HEK293 (cell line): ENCODE results near the gene IKZF4.
A peak's percentile ranks its signal among the peaks of the same experiment; 100 is the strongest.

ENCODE experiments used
- CTCF ChIA-PET: fragments of 350-600 bp; formaldehyde crosslinking; extraction: SDS; loops from one replicate; lab custom pipeline; 2021; ENCODE audit warnings: antibody characterized with exemption; lab: Yijun Ruan, JAX
- POLR2A ChIA-PET: fragments of 300-600 bp; formaldehyde crosslinking; extraction: SDS; loops from one replicate; lab custom pipeline; 2020; ENCODE audit warnings: antibody characterized with exemption, inconsistent platforms; lab: Yijun Ruan, JAX
- H3K27ac ChIP-seq: fragments of 200-500 bp; sonication (Bioruptor generic); 2 replicates; pipeline ENCODE4 v1.5.1; 2014; ENCODE audit warnings: low read depth, low read length, control low read depth, inconsistent platforms; ENCODE audit errors: extremely low read depth
- H3K36me3 ChIP-seq, 2 experiments: fragments of 200-500 bp in 1 of 2; sonication (Bioruptor generic) in 1 of 2; 1 replicate in 1 of 2; 2 replicates in 1 of 2; pipeline ENCODE4 v1.5.1; 2014 to 2017; ENCODE audit warnings: inconsistent platforms in 2 of 2, low read length in 2 of 2; ENCODE audit not compliant: control insufficient read depth in 2 of 2, insufficient read depth in 1 of 2
- H3K4me1 ChIP-seq: fragments of 200-500 bp; sonication (Bioruptor generic); 2 replicates; pipeline ENCODE4 v1.5.1; 2014; ENCODE audit warnings: mild to moderate bottlenecking, low read length, inconsistent platforms; ENCODE audit not compliant: control insufficient read depth, insufficient read depth
- H3K4me3 ChIP-seq: 2 replicates; pipeline ENCODE4 v1.5.1; 2011; ENCODE audit warnings: low read depth, mild to moderate bottlenecking, control low read depth, low read length, moderate library complexity
- H3K9me3 ChIP-seq: fragments of 200-500 bp; sonication (Bioruptor generic); 2 replicates; pipeline ENCODE4 v1.5.1; 2014; ENCODE audit warnings: low read depth, low read length, inconsistent platforms; ENCODE audit not compliant: control insufficient read depth, insufficient read depth
- GLIS1 ChIP-seq: fragments of 450-650 bp; formaldehyde crosslinking; IDR thresholded peaks from 2 replicates; pipeline ENCODE4 v1.5.1; 2016; ENCODE audit warnings: missing biosample characterization, missing genetic modification characterization
- GLIS2 ChIP-seq: fragments of 450-650 bp; formaldehyde crosslinking; IDR thresholded peaks from 2 replicates; pipeline ENCODE4 v1.5.1; 2016; ENCODE audit warnings: missing biosample characterization, missing genetic modification characterization
- HIC1 ChIP-seq: fragments of 450-650 bp; formaldehyde crosslinking; IDR thresholded peaks from 2 replicates; pipeline ENCODE4 v1.5.1; 2016; ENCODE audit warnings: missing biosample characterization, missing genetic modification characterization
- PRDM1 ChIP-seq: fragments of 450-650 bp; formaldehyde crosslinking; IDR thresholded peaks from 2 replicates; pipeline ENCODE4; 2016; ENCODE audit warnings: missing biosample characterization, missing genetic modification characterization
- ZBTB1 ChIP-seq: fragments of 450-650 bp; formaldehyde crosslinking; IDR thresholded peaks from 2 replicates; pipeline ENCODE4 v1.5.1; 2016; ENCODE audit warnings: missing biosample characterization, missing genetic modification characterization
- ZBTB48 ChIP-seq: fragments of 450-650 bp; formaldehyde crosslinking; IDR thresholded peaks from 2 replicates; pipeline ENCODE4 v1.5.1; 2016; ENCODE audit warnings: missing biosample characterization, missing genetic modification characterization
- ZFP37 ChIP-seq: fragments of 450-650 bp; formaldehyde crosslinking; IDR thresholded peaks from 2 replicates; pipeline ENCODE4 v1.5.1; 2016; ENCODE audit warnings: missing biosample characterization, missing genetic modification characterization
- ZFP69B ChIP-seq: fragments of 450-650 bp; formaldehyde crosslinking; IDR thresholded peaks from 2 replicates; pipeline ENCODE4 v1.5.1; 2016; ENCODE audit warnings: missing biosample characterization, missing genetic modification characterization
- ZIC2 ChIP-seq: fragments of 450-650 bp; formaldehyde crosslinking; IDR thresholded peaks from 2 replicates; pipeline ENCODE4 v1.5.1; 2016; ENCODE audit warnings: missing biosample characterization, missing genetic modification characterization
- ZNF138 ChIP-seq: fragments of 450-650 bp; formaldehyde crosslinking; IDR thresholded peaks from 2 replicates; pipeline ENCODE4 v1.5.1; 2016; ENCODE audit warnings: missing biosample characterization, missing genetic modification characterization, borderline replicate concordance
- ZNF202 ChIP-seq: fragments of 450-650 bp; formaldehyde crosslinking; IDR thresholded peaks from 2 replicates; pipeline ENCODE4 v1.5.1; 2016; ENCODE audit warnings: missing biosample characterization, missing genetic modification characterization, borderline replicate concordance
- ZNF239 ChIP-seq: fragments of 450-650 bp; formaldehyde crosslinking; IDR thresholded peaks from 2 replicates; pipeline ENCODE4 v1.5.1; 2016; ENCODE audit warnings: missing biosample characterization, missing genetic modification characterization
- ZNF274 ChIP-seq, 2 experiments: fragments of 200-500 bp in 1 of 2; fragments of 450-650 bp in 1 of 2; sonication (Bioruptor generic) in 1 of 2; formaldehyde crosslinking in 1 of 2; IDR thresholded peaks; 2 replicates each; pipeline versions ENCODE4 v1.5.1 to v1.6.1; 2014 to 2016; ENCODE audit warnings: borderline replicate concordance in 1 of 2, inconsistent platforms in 1 of 2, low read length in 1 of 2, missing biosample characterization in 1 of 2, missing genetic modification characterization in 1 of 2
- ZNF394 ChIP-seq: fragments of 450-650 bp; formaldehyde crosslinking; IDR thresholded peaks from 2 replicates; pipeline ENCODE4 v1.5.1; 2016; ENCODE audit warnings: missing biosample characterization, missing genetic modification characterization, mild to moderate bottlenecking, moderate library complexity, borderline replicate concordance
- ZNF426 ChIP-seq: fragments of 450-650 bp; formaldehyde crosslinking; IDR thresholded peaks from 2 replicates; pipeline ENCODE4 v1.5.1; 2017; ENCODE audit warnings: missing biosample characterization, missing genetic modification characterization, mild to moderate bottlenecking, inconsistent platforms, moderate library complexity
- ZNF449 ChIP-seq: fragments of 450-650 bp; formaldehyde crosslinking; IDR thresholded peaks from 2 replicates; pipeline ENCODE4 v1.5.1; 2017; ENCODE audit warnings: missing biosample characterization, mild to moderate bottlenecking, missing genetic modification characterization, moderate library complexity
- ZNF501 ChIP-seq: fragments of 450-650 bp; formaldehyde crosslinking; IDR thresholded peaks from 2 replicates; pipeline ENCODE4 v1.5.1; 2016; ENCODE audit warnings: missing biosample characterization, missing genetic modification characterization
- ZNF529 ChIP-seq: fragments of 450-650 bp; formaldehyde crosslinking; IDR thresholded peaks from 2 replicates; pipeline ENCODE4 v1.5.1; 2017; ENCODE audit warnings: missing genetic modification characterization, missing biosample characterization; ENCODE audit not compliant: insufficient replicate concordance
- ZNF544 ChIP-seq: fragments of 450-650 bp; formaldehyde crosslinking; IDR thresholded peaks from 2 replicates; pipeline ENCODE4 v1.5.0; 2017; ENCODE audit warnings: missing biosample characterization, missing genetic modification characterization
- ZNF585B ChIP-seq: fragments of 450-650 bp; formaldehyde crosslinking; IDR thresholded peaks from 2 replicates; pipeline ENCODE4 v1.5.1; 2016; ENCODE audit warnings: missing biosample characterization, missing genetic modification characterization
- ZNF600 ChIP-seq: fragments of 450-650 bp; formaldehyde crosslinking; IDR thresholded peaks from 2 replicates; pipeline ENCODE4 v1.5.1; 2016; ENCODE audit warnings: missing biosample characterization, missing genetic modification characterization
- ZNF623 ChIP-seq: fragments of 450-650 bp; formaldehyde crosslinking; IDR thresholded peaks from 2 replicates; pipeline ENCODE4 v1.5.1; 2016; ENCODE audit warnings: missing biosample characterization, missing genetic modification characterization
- ZNF624 ChIP-seq: fragments of 450-650 bp; formaldehyde crosslinking; IDR thresholded peaks from 2 replicates; pipeline ENCODE4 v1.5.1; 2017; ENCODE audit warnings: missing biosample characterization, missing genetic modification characterization
- ZNF626 ChIP-seq: fragments of 450-650 bp; sonication (Bioruptor Pico); formaldehyde crosslinking; IDR thresholded peaks from 2 replicates; pipeline ENCODE4 v1.5.1; 2018; ENCODE audit warnings: missing biosample characterization, missing genetic modification characterization, inconsistent platforms
- ZNF658 ChIP-seq: fragments of 450-650 bp; formaldehyde crosslinking; IDR thresholded peaks from 2 replicates; pipeline ENCODE4; 2016; ENCODE audit warnings: missing biosample characterization, missing genetic modification characterization
- ZNF76 ChIP-seq: fragments of 450-650 bp; formaldehyde crosslinking; IDR thresholded peaks from 2 replicates; pipeline ENCODE4; 2016; ENCODE audit warnings: low read depth, missing biosample characterization, missing genetic modification characterization, borderline replicate concordance
- ZNF785 ChIP-seq: fragments of 450-650 bp; formaldehyde crosslinking; IDR thresholded peaks from 2 replicates; pipeline ENCODE4 v1.5.1; 2016; ENCODE audit warnings: missing biosample characterization, missing genetic modification characterization
- ZNF792 ChIP-seq: fragments of 450-650 bp; formaldehyde crosslinking; IDR thresholded peaks from 2 replicates; pipeline ENCODE4 v1.5.1; 2016; ENCODE audit warnings: missing biosample characterization, missing genetic modification characterization
- ZSCAN16 ChIP-seq: fragments of 450-650 bp; formaldehyde crosslinking; IDR thresholded peaks from 2 replicates; pipeline ENCODE4 v1.5.1; 2016; ENCODE audit warnings: missing biosample characterization, missing genetic modification characterization
- ZXDB ChIP-seq: fragments of 450-650 bp; formaldehyde crosslinking; IDR thresholded peaks from 2 replicates; pipeline ENCODE4 v1.5.1; 2016; ENCODE audit warnings: missing biosample characterization, missing genetic modification characterization
- TF ChIP-seq, protein P1 (sequence below): fragments of 450-650 bp; formaldehyde crosslinking; IDR thresholded peaks from 2 replicates; pipeline ENCODE4 v1.5.1; 2017; ENCODE audit warnings: missing biosample characterization, missing genetic modification characterization

IKZF4 gene

GRCh38 chr12:55973599-55974307 lies 47.1 kb upstream of the IKZF4 start, which contains the start of gene RAB5B (continued):
- peak; percentile 98 for TF ChIP-seq GLIS2 (tag by site-specific recombination)
- no peak for TF ChIP-seq ZNF658 (tag by site-specific recombination)
- TF ChIP-seq ZNF501 (tag by site-specific recombination), result peak; percentile 97
- TF ChIP-seq ZNF529 (tag by site-specific recombination), result no peak
- no peak; the same call in none of the 2 replicates for TF ChIP-seq ZIC2
- TF ChIP-seq ZBTB48 (tag by site-specific recombination), result peak; percentile 79; the same call in 1 of the 2 replicates
- TF ChIP-seq ZNF239 (tag by site-specific recombination), result no peak
- TF ChIP-seq, protein P1, sequence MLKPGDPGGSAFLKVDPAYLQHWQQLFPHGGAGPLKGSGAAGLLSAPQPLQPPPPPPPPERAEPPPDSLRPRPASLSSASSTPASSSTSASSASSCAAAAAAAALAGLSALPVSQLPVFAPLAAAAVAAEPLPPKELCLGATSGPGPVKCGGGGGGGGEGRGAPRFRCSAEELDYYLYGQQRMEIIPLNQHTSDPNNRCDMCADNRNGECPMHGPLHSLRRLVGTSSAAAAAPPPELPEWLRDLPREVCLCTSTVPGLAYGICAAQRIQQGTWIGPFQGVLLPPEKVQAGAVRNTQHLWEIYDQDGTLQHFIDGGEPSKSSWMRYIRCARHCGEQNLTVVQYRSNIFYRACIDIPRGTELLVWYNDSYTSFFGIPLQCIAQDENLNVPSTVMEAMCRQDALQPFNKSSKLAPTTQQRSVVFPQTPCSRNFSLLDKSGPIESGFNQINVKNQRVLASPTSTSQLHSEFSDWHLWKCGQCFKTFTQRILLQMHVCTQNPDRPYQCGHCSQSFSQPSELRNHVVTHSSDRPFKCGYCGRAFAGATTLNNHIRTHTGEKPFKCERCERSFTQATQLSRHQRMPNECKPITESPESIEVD (tag by site-specific recombination), result no peak
- TF ChIP-seq ZNF792, result no peak
- TF ChIP-seq ZNF274 (IDR thresholded peaks at IDR 0.05; ENCODE audit: low read length), result no peak
- TF ChIP-seq ZNF274 (tag by site-specific recombination; IDR thresholded peaks at IDR 0.05; ENCODE audit: borderline replicate concordance), result no peak
- TF ChIP-seq ZNF623 (tag by site-specific recombination), result no peak
- TF ChIP-seq ZNF624 (tag by site-specific recombination), result no peak
- TF ChIP-seq ZNF544 (tag by site-specific recombination), result no peak
- no peak for TF ChIP-seq ZNF585B
- no peak for TF ChIP-seq ZNF626
- no peak for TF ChIP-seq ZSCAN16 (tag by site-specific recombination)
- no peak; the same call in 1 of the 2 replicates for TF ChIP-seq ZBTB1 (tag by site-specific recombination)

- H3K36me3 ChIP-seq, result peaks cover 11 to 63% of the 10 kb centered on the region in 2 experiments; a peak in 2 of 3 replicates
- CTCF ChIA-PET, result interaction anchor here (0.5 to 3.0 kb wide), 13 partner anchors 17 to 601 kb away, joined by 3 to 30 read pairs (median 5); partner anchors contain the start of gene SUOX
- no peaks in the 10 kb centered on the region for H3K9me3 ChIP-seq
- peaks cover 4% of the 10 kb centered on the region; the same call in 1 of the 2 replicates for H3K4me1 ChIP-seq
- POLR2A ChIA-PET, result interaction anchor here (0.7 to 2.6 kb wide), 33 partner anchors 11 to 751 kb away, joined by 3 to 66 read pairs (median 8); partner anchors contain the start of genes CD63, DNAJC14, NACA and ORMDL2
- peak overlapping the region; percentile 83 for H3K27ac ChIP-seq
- H3K4me3 ChIP-seq, result peak overlapping the region; percentile 87
- 0 out of 2 replicates have a peak, but pooled peaks have one; percentile 6 for TF ChIP-seq ZFP69B (tag by site-specific recombination)
- TF ChIP-seq GLIS1, result peak; percentile 46; the same call in 1 of the 2 replicates
- TF ChIP-seq ZNF426, result no peak
- 0 out of 2 replicates have a peak, but pooled peaks have one; percentile 23 for TF ChIP-seq ZNF449 (tag by site-specific recombination)
- TF ChIP-seq ZNF76, result peak; percentile 55; the same call in 1 of the 2 replicates
- 0 out of 2 replicates have a peak, but pooled peaks have one; percentile 23 for TF ChIP-seq ZNF785 (tag by site-specific recombination)
- peak; percentile 29 for TF ChIP-seq ZXDB (tag by site-specific recombination)
- TF ChIP-seq HIC1 (tag by site-specific recombination), result peak; percentile 59; the same call in 1 of the 2 replicates
- TF ChIP-seq PRDM1 (tag by site-specific recombination), result peak; percentile 39; the same call in 1 of the 2 replicates
- peak; percentile 73; the same call in 1 of the 2 replicates for TF ChIP-seq ZNF600 (tag by site-specific recombination)
- TF ChIP-seq ZNF394 (tag by site-specific recombination), result peak; percentile 93
- TF ChIP-seq ZNF202 (tag by site-specific recombination), result no peak
- TF ChIP-seq ZNF501 (tag by site-specific recombination), result peak; percentile 10; the same call in 1 of the 2 replicates
- no peak for TF ChIP-seq GLIS2 (tag by site-specific recombination)
- TF ChIP-seq ZFP37 (tag by site-specific recombination), result peak; percentile 92
- TF ChIP-seq ZNF138 (tag by site-specific recombination), result no peak
These were observed 46.5 kb upstream of the IKZF4 start for GRCh38 chr12:55974308-55974730.
